GM23248 (cell line): ENCODE measurements around the gene ACADSB.

Experiments used
- EZH2 ChIP-seq: fragments of 200-600 bp; sonication (generic); IDR thresholded peaks from 2 replicates; pipeline ENCODE4 v1.6.1; 2018; ENCODE audit warnings: antibody characterized with exemption, mild to moderate bottlenecking; ENCODE audit not compliant: insufficient read depth, poor library complexity, severe bottlenecking
- EZH2phosphoT487 ChIP-seq: fragments of 200-600 bp; sonication (generic); IDR thresholded peaks from 2 replicates; pipeline ENCODE4 v1.6.1; 2018; ENCODE audit warnings: antibody characterized with exemption, moderate library complexity, mild to moderate bottlenecking, low read depth; ENCODE audit not compliant: insufficient read depth

DNA sequence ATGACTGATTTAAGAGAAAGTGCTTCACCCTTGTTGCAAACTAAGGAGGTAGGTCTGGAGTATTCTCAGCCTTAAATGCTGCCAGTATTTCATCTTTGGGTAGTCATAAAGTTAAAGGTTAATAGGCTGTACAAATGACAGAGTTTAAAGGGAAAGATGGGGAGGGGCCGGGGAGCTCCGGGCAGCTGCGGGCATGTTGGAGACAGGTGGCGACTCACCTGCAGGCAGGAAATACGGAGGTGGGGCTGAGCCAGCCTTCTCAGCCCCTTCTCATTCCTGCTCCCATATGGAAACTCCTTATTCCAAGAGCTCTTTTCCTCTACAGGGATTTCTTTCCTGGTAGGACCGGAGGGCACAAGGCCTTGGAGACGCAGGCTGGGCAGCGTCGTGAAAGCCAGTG is 95.1 kb downstream of the ACADSB start:
- TF ChIP-seq EZH2 (no peak), EZH2phosphoT487 (no peak)
